NCI-H2081 (cell line): ENCODE data around the gene DACT2.

Experiments
- DNase-seq, 2 experiments: peaks; one replicate each; lab custom pipeline; 2025; lab: John Stamatoyannopoulos, UW

Gene DACT2

GRCh38 chr6:168265827-168266815, 53.5 kb downstream of the DACT2 start:
- no peak for DNase-seq

DNA sequence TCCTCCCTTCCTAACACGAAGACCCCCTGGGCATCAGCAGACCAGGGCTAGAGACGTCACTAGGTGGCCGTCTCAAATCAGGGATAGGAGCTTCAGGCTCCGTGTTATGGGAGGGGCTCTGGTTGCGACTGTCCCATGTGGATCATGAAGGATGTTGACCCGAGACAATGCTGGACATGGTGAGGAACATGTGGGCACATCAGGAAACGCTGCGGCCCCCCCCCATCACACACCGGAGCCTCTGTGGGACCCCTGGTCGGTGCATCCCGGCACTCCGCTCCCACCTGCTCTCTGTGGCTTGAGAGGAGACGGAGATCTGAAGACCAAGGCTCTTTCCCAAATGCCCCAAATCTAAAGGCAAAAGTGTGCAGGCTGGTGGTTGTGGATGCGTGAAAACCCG, 54.2 kb downstream of the DACT2 start:
- no peak for DNase-seq

- no peak for DNase-seq
These were observed 54.8 kb downstream of the DACT2 start for GRCh38 chr6:168264593-168265335.

GRCh38 chr6:168263351-168263905, 56.1 kb downstream of the DACT2 start:
- no peak for DNase-seq

GRCh38 chr6:168261234-168261633, 58.3 kb downstream of the DACT2 start:
- no peak for DNase-seq

GRCh38 chr6:168260420-168260987, 59.1 kb downstream of the DACT2 start:
- no peak for DNase-seq

DNA sequence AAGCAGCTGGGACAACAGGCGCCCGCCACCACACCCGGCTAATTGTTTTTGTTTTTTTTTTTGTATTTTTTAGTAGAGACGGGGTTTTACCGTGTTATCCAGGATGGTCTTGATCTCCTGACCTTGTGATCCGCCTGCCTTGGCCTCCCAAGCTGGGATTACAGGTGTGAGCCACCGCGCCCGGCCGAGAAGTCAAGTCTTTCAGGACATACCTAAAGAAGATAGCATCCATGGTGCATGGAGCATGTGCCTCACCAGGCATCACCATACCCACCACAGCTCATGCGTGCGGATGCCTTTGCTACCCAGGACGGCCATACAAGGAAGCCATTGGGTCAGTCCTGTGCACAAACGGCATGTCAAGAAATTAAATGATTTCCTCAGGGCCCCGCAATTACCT, 60.8 kb downstream of the DACT2 start:
- DNase-seq = no peak

DNA sequence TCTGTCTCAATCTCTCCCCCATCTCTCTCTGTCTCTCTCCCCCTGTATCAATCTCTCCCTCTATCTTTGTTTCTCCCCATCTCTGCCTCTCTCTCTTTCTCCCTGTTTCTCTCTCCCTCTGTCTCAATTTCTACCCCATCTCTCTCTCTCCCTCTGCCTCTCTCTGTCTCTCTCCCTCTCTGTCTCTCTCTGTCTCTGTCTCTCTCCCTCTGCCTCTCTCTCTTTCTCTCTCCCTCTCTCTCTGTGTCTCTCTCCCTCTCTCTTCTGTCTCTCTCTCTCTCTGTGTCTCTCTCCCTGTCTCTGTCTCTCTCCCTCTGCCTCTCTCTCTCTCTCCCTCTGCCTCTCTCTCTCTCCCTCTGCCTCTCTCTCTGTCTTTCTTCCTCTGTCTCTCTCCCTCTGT, 62.6 kb downstream of the DACT2 start:
- DNase-seq = no peak
